HL-60/S4 treated with phorbol 12-myristate 13-acetate at 8.2 ng/mL for 4 days and 3 days (cell line): ENCODE results near the gene SLX9.

ENCODE experiments used
- in situ Hi-C: fragments of 300-500 bp; cut with MboI; formaldehyde crosslinking; loops from 2 replicates; pipeline ENCODE4 v1.15.0; 2022; ENCODE audit warnings: low sequenced_read_pairs

Gene SLX9, protein sequence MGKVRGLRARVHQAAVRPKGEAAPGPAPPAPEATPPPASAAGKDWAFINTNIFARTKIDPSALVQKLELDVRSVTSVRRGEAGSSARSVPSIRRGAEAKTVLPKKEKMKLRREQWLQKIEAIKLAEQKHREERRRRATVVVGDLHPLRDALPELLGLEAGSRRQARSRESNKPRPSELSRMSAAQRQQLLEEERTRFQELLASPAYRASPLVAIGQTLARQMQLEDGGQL

DNA sequence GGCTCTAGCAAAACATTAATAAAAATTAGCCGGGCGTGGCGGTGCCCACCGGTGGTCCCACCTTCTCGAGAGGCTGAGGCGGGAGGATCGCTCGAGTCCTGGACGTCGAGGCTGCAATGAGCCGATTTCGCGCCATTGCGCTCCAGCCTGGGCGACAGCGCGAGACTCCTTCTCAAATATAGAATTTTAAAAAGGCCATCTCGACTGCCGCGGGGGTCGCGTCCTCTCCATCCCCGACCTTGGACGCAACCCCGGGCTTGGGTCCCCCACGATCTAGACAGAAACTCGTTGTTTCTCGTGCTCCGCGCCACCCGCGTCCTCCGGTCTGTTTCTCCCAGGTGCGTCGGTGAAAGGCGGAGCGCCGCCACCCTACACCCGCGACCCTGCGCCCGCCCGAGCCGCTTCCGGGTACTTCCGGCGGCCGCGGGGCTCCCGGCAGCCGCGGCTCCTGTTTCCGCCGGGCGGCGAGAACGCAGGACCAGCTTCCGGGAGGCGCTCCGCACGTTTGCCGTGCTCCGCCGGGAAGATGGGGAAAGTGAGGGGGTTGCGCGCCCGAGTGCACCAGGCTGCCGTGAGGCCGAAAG is at the start of gene SLX9:
SLX9 (plus strand) TSS at position 498 of the 584 bp plus-strand sequence; CDS start at position 527, 29 bp downstream.
- in situ Hi-C loops = no loop called here

DNA sequence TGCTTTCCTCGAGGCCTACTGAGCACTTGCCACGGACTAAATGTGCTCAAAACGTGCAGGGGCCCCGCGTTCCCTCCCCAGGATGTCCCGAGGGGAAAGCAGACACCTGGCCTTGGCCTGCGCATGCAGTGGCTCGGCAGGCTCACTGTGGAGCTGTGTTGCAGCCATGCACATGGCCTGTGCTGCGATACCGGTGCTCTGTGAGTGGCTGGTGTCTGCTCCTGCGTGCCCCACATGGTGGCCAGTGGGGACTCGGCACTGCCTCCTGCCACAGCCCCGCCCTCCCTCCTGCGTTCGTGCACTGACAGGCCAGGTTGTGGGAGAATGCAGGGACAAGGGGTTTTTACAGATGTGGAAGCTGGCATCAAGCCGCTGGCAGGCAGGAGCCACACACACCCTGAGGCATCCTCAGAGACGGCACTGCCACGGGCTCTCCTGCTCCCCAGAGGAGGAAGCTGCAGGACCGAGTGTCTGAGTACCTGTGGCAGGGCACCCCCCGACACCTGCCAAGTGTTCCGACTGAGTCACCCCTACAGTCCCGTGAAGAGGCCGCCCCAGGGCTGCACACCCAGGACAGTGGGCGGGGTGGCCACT is 49.4 kb upstream of the SLX9 start:
- in situ Hi-C loops = no loop called here

DNA sequence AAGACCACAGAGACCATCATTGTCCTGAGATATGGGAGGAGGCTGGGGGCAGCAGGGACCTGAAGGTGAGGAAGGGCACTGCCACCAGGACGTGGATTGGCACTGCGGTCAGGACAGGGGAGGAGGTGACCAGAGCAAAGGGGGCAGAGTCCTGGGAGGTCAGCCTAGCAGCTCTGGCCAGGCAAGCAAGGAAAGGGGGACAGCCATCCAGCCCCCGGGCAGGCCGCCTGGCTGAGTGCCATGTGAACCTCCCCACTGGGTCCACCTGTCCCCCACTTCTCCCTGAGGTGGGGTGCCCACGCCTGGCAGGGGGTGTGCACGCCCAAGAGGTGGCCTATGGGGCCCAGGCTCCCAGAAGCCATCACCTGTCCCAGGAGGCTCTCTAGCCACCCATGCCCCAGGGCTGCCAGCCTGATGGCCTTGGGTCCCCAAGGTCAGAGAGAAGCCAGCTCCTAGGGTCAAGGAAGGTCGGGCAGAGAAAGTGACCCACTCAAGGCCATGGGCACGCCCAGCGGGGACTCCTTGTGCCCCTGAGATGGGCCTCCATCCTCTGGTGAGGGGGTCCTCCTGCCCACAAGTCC is 48.8 kb upstream of the SLX9 start:
- in situ Hi-C loops = no loop called here

DNA sequence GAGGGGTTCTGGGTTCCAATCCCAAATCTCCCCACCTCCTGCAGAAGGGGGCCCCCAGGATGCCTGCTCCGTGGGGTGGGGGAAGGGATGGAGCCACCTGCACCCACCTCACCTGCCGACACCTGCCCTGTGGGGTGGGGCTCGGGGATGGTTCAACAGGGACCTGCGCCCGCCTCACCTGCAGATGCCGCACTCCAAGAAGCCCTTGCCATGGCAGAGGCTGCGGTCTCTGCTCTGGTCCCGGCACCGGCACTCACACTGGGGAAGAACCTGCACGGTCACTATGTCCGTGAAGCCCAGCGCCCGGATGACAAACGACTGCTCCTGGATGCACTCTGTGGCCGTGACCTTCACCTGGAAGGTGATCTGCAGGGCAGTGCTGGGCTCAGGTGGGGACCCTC is 48.2 kb upstream of the SLX9 start:
- in situ Hi-C loops = no loop called here

DNA sequence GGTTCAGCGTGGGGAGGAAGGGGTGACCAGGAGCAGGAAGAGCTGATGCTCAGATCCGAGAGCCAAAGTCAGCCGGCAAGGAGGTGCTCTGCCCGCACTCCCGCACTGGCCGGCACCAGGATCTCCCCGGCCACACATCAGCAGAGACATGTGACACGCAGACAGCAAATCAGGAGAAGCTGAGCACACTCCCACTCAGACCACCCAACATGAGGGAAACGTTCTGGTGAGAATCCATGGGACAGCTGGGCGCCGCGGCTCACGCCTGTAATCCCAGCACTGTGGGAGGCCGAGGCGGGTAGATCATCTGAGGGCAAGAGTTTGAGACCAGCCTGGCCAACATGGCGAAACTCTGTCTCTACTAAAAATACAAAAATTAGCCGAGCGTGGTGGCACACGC is 47.7 kb upstream of the SLX9 start:
- in situ Hi-C loops = no loop called here

DNA sequence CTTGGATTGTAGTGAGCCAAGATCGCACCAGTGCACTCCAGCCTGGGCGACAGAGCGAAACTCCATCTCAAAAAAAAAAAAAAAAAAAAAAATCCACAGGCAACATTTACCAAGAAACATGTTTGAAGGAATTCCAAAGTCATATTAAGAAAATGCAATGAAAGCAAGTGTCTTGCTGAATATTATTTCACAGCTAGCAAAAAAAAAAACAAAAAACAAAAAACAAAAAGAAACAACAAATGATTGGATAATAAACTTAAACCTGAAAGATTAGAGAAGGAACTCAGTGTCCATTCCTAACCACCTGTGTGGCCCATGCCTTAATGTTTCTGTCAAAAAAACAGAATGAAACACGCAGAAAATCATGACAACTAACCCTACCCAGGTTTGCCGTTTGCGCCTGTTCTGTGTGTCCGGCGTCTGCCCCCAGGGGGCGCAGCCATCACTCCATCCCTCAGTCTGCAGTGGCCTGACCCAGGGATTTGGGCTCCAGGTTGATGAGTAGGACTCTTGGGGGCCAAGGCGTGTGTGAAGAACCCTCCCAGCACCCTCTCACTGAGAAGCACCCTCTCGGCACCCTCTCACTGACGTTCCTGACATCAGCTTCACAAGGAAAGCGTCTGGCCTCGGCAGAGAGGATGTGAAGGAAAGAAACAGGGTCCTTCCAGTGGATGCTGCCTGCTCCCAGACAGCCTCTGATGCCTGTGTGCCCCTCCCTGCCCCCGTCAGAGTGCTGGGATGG is 47.1 kb upstream of the SLX9 start:
- in situ Hi-C loops = no loop called here

DNA sequence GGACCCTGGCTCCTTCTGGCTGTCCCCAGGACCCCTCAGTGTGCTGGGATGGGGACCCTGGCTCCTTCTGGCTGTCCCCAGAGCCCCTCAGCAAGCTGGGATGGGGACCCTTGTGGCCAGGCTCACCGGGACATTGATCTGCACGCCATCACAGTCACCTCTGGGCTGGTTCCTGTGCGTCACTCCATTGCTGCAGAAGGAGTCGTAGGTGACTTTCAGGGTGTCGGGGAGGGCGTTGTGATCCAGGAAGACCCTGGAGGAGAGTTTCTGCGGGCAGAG is 46.6 kb upstream of the SLX9 start:
- in situ Hi-C loops = no loop called here

DNA sequence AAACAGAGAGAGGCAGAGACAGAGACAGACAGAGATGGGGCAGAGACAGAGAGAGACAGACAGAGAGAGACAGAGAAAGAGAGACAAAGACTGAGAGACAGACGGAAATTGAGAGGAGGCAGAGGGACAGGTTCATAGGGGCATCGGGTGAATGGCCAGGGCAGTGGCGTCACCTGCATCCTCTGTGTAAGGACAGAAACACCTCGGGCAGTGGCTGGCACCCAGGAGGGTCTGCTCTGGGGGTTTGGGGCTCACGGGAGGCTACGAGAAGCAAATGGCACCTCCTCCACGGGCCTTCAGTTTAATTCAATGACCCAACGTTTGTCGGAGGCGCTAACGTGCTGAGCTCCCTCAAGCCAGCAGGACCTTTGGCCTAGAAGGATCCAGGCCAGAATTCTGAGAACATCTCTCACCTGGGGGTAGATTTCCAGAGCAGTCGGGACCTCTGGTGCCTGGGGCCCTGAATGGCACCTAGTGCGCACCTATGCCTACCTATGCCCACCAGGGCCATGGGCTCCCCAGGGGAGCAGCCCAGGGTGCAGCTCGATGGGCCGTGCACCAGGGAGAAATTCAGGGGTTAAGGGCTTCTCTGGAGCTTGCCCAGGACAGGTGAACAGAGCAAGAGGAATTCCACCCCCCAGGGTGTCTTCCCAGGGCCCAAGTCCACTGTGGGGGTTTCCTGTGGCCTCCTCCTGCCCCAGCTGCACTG is 45.7 kb upstream of the SLX9 start:
- in situ Hi-C loops = no loop called here

DNA sequence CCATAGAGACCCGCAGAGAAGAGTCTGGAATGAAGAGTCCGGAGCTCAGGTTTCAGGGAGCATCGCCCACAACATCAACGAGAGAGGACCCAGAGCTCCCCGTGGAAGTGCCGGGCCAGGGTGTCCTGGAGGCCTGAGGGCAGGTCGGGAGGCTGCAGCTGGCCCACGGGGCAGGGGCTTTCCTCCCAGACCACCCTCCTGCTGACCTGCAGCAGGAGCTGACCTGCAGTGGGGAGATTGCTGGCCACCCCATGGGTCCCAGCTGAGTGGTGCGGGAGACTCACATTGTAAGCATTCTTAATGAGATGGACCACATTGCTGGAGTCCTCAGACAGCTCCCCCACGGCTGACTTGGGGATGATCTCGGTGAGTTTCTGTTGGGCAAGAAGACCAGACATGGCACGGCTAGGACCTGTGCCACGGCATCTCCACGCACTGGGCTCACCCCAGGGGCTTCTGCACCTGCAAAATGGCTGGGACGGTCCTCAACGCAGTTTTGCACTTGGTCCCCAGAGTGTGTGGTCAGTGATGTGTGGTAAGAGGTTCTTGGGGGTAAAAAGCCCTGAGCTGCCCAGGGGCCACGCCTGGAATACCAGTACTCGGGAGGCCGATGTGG is 45.0 kb upstream of the SLX9 start:
- in situ Hi-C loops = no loop called here

DNA sequence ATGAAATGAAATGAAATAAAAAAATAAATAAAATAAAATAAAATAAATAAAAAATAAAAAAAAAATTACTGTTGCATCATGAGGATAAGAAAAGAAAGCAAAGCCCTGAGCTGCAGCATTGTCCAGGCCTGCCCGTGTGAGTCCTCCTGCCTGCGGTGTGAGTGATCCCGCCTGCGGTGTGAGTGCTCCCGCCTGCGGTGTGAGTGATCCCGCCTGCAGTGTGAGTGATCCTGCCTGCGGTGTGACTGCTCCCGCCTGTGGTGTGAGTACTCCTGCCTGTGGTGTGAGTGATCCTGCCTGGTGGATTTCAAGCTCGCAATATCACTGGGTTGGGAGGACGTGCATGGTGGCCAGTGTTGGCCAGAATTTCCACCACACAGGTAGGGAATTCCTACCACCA is 44.0 kb upstream of the SLX9 start:
- in situ Hi-C loops = no loop called here

DNA sequence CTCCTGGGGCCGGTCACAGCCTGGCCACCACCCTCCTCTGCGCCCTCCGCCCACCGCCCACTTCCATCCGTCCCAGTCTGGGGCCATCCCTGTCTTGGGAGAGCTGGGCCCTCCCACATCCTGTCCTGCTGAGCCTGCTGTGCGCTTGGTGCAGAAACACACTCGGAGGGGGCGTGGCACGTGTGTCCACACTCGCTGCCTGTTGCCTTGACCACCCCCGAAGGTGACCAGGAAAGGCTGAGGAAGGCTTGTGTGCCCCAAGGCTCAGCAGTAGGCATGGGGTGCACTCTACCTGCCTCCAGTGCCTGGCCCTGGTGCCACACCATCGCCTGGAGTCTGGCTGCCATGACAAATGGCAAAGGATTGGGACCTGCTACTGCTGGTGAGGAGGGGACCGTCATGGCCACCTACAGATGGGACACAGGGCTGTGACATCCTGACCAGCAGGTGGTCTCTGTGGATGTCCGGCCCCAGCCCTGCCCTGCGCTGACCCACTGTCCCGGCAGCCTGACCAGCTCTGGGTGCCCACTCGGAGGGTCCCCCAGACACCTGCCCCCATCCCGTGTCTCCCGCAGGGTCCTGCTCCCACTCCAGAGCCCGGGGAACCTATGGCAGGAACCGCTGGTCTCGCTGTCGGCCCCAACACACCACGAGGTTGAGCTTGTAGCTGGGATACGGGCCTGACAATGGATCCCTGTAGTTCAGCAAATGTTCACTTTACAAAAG is 43.1 kb upstream of the SLX9 start:
- in situ Hi-C loops = no loop called here

DNA sequence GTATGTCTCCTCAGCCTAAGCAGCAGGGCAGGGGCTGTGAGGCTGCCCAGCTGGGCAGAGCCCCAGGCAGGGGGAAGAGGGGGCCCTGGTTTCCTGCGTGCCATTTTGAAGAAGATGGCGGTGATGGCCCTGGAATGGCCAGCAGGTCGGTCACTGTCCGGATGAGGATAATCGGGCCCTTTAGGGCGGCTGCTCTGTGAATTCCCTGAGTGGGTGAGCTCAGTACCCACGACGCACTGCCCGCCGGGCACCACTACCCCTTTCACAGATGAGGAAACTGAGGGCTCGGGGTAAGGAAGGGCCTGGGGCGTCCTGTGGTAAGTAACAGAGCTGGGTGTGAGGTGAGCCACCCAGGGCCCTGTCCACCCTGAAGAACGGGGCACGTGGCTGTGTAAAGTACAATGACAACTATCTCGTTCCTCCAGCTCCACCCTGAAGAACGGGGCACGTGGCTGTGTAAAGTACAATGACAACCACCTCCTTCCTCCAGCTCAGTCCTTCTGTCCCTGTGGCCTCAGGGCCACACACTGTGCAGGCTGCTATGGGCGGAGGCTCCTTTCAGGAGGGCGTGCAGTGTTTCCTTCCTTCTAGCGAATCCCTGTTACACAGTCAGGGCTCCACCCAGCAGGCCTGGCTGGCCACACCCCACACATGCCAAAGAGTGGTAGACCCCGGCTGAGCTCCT is 42.4 kb upstream of the SLX9 start:
- in situ Hi-C loops = no loop called here

DNA sequence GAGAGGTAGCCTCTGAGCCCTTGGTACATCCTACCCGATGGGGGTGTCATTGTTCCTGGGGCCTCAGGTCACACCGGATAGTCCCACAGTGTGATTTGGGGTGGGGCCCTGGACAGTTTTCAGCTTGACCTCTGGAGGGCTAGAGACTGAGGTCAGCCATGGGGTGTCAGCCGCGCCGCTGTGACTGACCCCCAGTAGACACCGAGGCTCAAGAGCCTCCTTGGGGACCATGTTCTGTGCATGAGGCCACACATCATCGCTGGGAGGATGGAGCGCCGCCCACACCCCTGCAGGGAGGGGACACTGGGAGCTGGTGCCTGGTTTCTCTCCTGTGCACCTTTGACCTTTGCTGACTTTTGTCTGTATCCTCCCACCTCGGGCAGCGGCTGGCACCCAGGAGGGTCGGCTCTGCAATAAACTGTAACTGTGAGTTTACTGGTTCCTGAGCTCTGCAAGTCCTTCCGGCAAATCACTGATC is 41.8 kb upstream of the SLX9 start:
- in situ Hi-C loops = no loop called here

DNA sequence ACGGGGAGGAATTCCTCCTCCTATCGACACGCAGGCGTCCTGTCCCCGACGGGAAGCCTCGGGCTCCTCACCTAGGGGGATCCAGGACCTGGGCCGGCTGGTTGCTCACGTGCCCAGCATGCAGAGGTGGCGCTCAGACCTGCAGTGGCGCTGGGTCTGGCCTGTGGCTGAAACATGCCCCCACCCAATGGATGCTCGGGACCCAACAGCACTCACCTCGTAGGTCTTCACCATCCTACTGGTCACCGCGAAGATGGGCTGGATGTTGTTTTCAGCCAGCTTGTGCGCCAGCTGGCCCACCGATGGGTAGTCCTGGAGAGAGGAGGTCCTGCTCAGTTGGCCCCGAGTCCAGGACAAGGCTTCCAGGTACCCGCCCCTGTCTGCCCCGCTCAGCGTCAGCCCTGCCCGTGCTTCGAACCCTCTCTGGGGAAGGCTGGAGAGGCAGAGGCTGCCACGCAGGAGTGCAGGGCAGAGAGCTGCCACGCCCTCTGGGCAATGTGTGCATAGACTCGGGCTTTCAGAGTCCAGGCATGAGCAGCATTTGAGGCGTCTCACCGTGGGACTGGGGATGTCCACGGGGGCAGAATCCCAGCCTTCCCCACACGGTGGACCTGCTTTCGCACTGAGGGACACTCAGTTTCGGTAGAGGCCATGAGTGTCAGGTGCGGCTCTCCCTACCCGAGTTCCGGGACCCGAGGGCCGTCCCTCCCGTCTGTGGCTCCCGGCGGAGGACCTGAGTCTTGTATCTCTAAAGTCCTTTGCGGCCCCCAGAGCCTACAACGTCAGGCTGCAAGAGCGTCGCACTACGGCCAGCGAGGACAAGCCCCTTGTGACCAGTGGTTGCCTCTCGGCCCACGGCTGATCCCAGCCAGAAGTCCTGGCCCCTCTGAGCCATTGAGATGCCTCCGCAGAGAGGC is 40.7 kb upstream of the SLX9 start:
- in situ Hi-C loops = no loop called here

DNA sequence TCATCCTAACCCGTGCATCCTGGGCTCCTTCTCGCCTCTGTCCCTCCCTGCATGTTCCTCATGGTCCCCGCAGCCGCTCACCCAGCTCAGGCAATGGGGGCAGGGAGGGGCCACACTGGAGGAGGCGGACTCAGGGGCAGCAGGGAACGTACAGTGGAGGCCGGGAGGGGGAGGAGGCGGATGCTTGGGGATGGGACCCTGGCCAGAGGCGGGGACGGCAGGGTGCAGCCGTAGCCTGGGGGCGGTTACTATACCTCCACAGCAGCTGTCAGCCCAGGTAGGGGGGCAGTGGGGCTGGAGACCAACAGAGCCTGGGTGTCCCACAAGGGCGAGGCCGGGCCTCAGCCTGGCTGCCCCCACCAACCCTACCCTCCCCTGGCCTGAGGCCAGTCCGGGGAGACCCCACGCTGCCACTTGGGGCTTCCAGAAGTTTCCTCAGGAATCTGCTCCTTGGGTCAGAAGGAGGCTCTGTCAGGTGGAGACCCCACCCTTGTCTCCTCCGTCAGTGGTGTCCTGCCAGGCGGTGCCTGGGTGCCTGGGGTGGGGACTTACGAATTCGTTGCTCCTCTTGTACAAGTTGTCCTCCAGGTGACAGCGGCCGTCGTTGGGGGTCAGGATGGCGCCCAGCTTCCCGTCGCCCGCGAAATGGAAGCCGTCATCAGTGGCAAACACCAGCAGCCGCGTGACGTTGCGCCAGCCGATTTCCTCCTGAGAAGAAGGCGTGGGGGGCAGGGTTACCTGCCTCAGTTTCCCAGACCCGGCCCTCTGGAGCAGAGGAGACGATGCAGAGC is 39.9 kb upstream of the SLX9 start:
- in situ Hi-C loops = no loop called here

DNA sequence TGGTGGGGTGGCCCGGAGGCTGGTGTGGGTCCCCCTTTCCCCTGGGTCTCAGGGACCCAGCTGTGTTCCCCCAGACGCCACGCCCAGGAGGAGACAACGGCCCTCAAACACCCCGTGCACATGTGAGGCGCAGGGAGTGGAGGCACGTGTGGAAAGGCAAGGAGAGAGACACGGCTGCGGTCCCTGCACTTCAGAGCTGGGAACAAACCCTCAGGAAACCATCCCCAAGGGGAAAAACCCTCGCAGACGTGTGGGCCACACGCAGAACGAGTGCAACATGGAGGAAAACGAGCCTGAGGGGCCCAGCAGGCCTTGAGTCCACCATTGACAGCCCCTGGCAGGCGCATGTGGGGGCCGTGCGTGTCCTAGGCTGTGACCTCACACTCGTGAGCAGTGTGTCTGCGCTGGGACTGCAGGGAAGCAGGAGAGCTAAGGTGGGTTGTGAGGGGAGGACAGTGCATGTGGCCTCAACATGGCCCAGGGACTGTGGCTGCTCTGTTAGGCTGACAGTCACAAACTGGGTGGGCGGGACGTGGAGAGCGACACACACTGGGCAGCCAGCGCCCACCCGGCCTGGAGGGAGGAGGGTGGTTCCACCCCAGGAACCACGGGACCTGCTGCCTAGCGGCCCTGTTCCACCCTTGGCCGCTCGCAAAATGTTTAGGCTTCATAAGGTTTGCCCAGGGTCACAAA is 39.1 kb upstream of the SLX9 start:
- in situ Hi-C loops = no loop called here
